GM18873 (cell line): ENCODE measurements around the gene DHRSX.
"Not testable (repeated sequence)": the region's sequence is repeated elsewhere in the genome, so short reads cannot be mapped to it uniquely, and the experiment has no call there.

Source experiments
- ATAC-seq: cut with Tn5 transposase; IDR thresholded peaks from one replicate; pipeline ENCODE4 v1.9.1; 2021; ENCODE audit warnings: mild to moderate bottlenecking, moderate library complexity, moderate number of reproducible peaks; ENCODE audit not compliant: unreplicated experiment, low FRiP score

The DHRSX gene

DNA sequence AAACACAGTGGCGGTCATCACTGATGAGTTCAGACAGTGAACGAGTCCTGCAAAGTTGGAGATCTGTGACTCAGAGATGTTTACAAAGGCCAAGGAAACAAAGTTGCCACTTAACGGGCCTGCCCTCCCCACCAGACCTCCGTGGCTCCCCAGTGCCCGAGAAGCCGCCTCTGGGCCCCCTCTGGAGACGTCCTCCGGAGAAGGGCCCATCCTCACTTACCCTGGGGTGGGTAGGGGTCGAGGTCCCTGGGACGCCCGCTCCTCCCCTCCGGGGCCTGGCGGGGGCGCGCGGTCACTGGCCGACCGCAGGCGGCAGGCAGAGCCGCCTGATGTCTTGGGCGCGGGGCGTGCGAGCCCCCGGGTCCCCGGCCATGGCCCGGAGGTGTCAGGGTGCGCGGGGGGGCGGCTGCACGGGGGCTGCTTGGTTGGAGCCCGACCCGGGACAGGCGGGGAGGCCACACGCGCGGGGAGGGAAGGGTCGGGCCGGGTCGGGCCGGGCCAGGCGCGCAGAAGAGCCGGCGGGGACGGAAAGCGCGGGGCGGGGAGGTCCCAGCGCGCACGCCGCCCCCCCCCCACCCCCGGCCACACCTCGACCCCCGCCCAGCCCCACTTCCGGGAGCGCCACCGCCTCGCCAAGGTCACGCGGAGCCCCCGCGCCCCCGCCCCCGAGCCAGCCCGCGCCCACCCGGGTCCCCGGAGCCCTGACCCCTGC is 529 bp downstream of the DHRSX start:
- no peak for ATAC-seq

DNA sequence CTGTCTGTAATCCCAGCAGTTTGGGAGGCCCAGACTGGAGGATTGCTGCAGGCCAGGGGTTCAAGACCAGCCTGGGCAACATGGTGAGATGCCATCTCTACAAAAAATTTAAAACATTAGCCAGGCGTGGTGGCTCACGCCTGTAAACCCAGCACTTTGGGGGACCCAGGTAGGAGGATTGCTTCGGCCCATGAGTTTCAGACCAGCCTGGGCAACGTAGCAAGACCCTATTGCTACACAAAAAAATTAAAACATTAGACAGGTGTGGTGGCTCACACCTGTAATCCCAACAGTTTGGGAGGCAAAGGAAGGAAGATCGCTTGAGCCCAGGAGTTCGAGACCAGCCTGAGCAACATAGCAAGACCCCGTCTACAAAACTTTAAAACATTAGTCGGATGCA is 1.3 kb downstream of the DHRSX start:
- no peak for ATAC-seq

DNA sequence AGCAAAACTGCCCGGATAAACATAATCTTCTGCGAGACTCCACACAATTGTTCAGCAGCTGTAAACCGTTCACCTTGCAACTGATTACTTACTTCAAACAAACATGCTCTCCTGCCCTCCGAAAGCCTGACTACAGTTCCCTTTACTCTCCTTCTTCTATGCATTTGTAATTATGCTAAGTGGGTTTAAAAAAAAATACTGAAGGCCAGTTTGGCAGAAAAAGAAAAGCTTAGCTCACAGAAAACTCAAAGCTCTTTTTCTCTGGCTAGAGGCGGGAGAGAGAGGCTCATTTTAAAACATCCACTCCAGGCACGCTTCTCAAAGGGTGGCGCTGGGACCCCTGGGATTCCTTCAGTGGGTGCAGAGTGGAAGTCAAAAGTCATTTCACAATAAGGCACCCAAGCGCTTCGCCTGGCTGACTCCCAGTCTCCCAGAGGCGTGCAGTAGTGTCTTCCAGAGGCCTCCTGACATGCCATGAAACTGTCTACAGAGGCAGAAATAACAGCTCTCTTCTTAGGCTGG is 1.9 kb downstream of the DHRSX start:
- no peak for ATAC-seq

DNA sequence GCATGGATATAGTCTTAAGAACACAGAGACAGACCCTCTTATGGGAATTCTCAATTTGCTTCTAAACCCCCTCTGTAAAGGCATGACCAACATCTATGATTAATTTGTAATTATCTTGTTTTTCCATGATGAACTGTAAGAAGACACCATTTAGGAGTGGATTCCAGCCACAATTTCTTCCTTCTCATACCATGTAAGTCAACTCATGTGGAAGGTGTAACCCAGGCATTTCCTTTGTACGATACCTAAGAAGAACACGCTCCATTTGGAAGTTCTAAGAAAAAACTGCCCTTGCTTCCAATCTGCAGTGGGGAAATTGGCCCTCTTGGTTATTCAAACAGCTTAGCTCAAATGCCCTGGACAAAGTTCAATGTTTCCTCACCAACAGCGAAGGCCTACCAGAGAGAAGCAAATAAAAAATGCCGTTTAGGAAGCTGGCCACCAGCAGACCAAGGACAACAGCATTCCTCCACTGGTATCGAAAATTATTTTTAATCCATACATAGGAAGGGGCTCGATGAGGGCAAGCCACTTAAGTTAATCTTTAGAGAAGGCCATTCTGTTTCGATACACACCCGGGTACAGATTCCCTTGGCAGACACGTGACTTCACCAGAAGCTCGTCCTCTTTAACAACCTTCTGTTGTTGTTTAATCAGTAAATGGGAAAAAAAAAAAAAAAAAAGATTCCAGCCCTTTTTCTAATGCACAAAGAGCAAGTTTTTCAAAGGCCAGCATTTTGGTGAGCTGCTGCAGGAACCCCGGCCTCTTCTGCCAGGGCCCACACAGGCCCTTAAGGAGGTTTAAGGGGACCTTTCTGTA is 2.6 kb downstream of the DHRSX start:
- no peak for ATAC-seq

DNA sequence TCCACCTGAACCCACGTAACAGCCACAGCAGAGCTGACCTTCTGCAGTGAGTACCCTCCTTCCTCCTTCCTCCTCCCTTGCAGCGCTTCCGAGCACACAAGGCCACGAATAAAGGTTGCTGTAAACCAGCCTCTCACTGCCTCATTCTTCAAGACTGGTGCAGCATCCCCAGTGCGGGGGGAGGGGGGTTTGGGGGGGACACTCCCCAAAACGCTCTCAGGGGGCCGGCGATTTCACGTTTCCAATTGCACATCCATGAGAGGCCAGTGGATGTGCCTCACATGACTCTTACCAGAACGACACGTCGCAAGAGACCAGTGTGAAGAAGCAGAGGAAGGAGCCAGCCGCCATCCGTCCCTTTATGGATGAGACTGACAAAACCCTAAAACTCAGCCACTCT is 5.2 kb downstream of the DHRSX start:
- ATAC-seq, result no peak

DNA sequence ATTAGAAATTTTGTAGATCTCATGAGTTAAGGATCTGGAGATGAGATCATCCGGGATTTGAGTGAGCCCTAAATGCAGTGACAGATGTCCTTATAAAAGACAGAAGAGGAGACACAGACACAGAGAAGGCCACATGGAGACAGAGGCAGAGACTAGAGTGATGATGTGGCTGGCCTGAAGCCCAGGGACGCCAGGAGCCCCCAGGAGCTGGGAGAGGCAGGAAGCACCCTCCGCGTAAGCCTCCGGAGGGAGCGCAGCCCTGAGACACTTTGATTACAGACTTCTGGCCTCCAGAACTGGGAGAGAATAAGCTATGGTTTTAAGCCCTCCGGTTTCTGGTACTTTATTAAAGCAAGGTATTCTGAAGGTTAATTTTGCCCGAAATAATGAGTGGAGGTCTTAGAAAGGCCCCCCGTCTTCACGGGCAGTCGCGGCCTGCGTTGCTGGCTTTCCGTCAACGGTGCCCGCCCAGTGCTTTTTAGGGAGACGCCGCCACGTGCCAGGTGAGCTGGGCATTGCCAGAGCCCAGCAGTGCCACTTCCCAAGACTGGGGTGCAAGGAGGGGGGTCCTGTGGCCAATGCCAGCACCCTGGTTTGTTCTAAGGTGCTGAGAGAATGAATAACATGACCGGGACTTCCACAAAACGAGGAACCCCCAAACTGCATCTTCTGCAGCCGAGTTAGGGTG is 8.1 kb downstream of the DHRSX start:
- no peak for ATAC-seq

DNA sequence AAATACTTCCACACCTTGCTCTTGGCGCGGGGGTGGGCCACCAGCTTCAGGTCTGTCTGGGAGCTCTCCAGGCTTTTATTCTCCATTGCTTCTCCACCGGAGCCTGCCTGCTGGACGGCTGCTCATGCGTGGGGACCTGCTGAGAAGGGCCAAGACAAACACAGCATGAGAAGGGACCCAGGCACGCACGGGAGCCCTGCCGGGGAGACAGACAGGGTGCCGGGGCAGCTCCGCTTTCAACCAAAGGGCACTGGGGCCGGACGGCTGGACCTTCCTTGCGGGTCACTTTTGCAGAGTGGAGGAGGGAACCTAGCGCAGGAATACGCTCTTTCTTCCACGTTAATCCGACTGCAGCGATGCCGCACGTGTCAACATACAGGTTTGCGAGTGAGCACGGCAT is 10.1 kb downstream of the DHRSX start:
- ATAC-seq, result no peak

DNA sequence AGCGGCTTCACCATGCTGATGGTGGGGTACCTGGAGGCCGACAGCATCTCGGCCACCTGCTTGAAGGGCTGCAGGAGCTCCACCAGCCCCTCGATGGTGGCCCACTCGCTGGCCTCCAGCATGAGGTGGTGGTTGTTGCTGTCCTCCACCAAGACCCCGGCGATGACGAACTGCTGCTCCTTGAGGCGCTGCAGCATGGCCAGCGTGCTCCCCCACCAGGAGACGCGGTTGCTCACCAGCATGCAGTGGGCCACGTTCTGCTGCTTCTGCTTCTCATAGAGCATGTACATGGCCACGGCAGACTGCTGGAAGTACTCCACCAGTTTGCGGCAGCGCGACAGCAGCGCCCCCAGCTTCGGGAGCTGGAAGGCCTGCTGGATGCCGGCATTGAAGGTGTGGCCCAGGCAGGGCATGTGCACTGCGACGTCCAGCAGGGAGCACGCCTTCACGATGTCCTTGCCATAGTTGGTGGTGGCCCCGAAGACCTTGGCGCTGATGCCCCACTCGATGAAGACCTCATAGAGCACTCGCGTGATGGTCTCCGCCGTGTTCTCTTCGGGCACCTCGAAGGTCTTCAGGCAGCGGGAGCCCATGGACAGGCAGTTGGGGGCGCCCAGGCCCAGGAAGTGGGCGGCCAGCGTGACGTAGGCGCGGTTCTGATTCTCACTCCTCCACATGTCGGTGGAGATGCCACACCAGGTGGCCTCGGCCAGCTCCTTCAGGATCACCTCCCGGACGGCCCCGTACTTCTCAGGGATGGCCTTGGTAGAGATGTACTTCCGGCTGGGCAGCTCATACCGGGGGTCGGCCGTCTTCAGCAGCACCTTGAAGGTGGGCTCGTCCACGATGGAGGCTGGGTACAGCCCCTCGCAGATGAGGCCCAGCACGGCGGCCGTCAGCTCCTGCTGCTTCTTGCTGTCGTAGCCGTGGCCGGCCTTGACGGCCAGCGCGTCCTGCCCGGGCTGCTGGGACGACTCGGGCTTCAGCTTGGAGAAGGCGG is 11.0 kb downstream of the DHRSX start:
- ATAC-seq, result no peak

DNA sequence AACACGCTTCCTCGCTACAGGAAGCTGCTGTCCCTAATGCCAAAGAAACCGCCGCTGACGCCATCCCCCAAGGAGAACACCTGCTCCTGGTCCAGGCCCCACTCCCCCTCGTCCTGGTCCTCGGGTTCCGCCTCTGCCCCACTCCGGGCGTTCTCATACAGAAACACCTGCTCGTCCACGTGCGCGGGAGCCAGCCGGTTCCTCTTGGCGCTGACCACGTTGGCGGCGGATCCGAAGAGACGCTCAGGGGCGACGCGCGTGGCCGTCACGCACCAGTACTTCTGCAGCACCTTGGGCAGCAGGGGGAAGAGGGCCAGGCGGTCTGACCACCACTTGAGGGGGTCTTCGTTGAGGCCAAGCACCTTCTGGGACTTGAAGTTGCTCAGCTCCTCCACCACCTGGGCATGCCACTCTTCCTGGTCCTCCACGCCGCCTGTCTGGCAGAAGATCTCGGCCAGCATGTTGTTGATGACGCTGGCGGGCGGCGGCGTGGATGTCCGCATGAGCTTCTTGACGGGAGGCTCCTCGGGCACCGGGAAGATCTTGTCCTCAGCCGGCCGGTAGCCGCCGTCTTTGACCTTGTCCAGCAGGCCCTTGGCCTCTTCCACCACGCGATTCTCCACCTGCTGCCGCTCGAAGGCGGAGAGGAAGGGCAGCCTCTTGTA is 12.0 kb downstream of the DHRSX start:
- no peak for ATAC-seq

DNA sequence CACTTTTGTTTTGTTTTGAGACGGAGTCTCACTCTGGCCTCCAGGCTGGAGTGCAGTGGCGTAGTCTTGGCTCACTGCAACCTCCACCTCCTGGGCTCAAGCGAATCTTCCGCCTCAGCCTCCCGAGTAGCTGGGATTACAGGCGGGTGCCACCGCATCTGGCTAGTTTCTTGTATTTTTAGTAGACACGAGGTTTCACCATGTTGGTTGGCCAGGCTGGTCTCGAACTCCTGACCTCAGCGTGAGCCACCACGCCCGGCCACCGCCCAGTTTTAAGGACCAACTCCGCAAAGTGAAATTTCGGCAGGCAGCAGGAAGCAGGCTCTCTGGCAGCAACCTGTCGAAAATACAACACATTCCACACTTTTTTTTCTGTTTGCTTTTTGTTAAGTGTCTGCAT is 13.4 kb downstream of the DHRSX start:
- no peak for ATAC-seq

DNA sequence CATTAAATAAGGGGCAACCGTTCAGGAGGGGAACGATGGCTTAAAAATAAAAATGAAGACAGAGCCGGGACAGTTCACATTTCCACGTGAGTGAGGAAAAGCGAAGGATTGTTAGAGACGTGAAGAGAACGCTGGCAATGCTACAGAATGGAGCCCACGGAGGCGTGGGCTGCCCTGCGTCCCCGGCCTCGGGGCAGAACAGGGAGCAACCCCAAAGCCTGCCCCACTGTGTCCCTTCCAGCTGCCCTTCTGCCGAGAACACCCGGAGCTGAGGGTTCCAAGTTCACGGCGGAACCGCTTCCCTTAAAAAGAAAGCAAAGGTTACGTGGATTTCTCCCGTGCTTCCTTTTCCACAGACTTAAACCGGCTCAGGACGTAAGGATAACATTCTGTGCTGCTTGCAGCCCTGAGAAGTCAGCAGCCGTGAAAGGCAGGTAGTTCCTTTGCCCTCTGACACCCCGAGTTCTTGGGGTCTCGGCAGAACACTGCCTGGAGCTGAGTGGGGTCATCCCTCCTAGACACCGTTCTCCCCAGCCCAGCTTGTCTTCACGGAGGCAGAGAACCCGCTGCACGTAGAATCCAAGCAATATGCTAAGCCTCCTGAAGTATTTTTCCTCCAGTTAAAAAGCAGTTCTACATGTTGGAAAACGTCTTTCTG is 14.2 kb downstream of the DHRSX start:
- no peak for ATAC-seq

DNA sequence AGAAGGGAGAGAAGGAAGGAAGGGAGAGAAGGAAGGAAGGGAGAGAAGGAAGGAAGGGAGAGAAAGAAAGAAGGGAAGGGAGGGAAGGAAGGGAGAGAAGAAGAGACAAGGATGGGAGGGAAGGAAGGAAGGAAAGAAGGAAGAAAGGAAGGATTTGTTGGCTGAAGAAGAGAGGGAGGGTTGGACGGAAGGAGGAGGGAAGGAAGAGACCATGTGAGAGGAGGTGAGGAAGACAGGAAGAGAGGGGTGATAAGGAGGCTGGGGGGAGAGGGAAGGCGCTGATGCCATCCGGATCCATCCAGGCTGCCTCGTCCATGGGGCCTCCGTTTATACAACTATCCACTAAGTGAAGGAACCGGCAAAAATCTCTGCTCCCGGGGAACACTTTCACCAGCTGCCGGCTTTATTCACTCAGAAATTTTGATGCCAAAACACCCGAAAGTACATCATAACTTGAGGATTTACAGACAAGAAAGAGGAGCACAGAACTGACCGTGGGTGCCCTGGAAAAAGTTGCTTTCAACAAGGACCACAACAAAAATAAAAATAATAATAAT is 14.9 kb downstream of the DHRSX start:
- no peak for ATAC-seq

DNA sequence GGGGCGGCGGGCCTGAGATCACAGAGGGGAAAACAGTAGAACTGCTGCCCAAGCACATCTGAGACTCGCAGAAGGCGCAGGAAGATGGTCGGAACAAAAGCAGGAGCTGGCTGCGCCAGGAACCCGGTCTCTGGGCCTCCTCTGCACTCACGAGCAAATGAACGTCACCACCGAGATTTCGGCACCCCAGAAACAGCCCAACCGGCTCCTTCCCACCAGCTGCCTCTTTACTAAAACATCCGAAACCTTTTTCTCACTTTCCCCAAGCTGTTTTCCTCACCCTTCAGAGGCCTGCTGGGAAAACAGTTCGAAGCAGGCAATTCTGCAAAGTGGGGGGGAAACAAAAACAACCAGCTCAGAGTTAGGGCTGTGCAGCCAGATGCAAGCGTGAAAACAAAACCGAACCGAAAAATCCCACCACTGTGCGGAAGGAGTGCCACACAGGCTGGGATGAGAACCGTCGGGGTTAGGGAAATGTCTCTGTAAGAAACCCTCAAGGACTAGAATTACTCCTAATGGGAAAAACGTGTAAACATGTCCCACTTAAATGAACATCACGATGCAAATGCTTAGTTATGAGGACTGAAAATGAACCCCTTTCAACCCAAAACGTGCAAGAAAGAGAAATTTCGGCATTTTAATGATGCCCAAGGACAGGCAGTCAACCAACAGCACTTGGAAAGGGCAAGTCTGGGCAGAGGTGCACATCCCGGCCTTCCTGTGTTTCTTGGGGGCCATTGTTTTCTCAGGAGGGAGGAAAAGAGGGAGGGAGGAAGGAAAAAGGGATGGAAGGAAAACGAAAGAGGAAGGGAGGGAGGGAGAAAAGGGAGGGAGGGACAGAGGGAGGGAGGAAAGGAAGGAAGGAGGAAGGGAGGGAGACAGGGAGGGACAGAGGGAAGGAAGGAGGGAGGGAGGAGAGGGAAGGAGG is 15.8 kb downstream of the DHRSX start:
- no peak for ATAC-seq

DNA sequence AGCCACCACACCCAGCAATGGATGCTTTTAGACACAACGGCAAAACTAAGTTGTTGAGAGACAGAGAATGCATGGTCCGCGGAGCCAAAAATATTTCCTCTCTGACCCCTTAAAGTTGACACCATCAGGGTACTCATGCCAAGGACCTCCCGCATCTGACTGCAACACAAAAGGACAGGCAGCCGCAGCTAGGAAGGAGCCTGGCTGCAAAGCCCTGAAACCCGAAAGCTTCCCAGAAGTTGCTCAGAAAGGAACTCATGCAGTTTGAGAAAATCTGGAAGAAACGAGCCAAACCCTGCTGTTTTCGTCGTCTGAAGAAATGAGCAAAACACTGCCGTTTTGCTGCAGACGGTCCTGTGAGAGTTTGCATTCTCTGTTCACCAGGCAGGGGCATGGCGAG is 16.5 kb downstream of the DHRSX start:
- no peak for ATAC-seq

DNA sequence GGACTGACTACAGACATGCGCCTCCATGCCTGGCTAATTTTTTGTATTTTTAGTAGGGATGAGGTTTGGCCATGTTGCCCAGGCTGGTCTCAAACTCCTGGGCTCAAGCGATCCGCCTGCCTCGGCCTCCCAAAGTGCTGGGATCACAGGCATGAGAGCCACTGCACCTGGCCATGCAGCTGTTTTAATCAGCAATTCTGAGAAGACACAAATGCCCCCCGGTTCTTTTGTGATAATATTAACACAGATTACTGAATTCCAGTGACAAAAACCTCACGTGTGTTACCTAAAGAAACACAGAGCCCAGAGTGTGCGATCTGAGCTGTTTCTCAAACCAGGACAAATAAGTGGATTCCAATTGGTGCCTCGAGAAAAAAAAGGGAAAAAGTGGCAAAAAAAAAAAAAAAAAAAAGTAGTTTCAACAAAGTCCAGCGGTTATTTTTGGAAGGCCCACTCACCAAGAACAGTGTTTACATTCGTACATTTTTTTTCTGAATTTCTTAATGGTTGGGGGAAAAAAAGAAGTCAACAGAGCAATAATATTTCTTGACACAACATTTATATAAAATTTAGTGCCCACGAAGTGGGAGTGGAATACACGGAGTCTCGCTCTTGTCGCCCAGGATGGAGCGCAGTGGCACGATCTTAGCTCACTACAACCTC is 17.2 kb downstream of the DHRSX start:
- no peak for ATAC-seq

DNA sequence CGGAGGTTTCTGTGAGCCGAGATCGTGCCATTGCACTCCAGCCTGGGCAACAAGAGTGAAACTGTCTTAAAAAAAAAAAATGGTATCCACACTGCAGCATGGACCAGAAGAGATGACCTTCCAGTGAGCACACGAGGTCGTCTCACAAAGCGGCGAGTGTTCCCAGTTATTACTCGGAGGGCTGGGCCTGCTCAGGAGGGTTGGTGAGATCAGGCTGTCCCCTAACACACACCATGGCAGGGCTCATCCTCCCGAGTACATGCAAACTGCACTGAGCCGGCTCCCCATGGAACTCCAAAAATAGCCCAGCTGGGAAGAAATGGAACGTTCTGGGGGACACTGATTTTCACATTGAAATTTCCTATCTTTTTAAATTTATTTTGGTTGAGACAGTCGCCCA is 19.2 kb downstream of the DHRSX start:
- not testable (repeated sequence) for ATAC-seq

DNA sequence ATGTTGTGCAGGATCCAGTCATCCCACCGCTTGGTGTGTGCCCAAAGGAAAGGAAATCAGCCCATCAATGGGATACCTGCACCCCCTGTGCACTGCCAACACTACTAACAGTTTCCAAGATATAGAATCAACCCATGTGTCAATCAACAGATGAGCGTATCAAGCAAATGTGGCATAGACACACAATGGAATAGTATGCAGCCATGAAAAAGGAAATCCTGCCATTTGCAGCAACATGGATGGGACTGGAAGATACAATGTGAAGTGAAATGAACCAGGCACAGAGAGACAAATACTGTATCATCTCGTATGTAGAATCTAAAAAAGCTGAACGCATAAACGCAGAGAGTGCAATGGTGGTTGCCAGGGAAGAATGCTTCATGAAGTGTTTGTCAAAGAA is 20.8 kb downstream of the DHRSX start:
- ATAC-seq, result not testable (repeated sequence)
